Measurements from ENCODE around the gene ATP8B4.

Gene ATP8B4

DNA sequence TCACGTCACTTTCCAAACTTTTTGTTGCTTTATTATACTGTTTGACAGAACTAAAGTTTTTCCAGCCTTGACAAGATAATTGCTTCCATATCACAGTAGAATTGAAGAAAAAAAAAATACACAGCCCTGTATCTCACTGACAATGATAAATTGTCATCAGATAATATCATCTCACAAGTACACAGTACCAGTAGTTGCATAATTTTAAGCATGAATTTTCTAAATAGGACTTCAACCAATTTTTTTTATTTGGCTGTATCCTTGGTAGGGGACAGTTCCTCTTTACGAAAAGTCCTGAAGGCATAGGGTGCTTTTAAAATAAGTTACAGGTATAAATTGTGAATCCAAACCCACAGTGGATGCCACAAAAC lies 230.7 kb downstream of the ATP8B4 start:
- DNase-seq, result no peak

DNA sequence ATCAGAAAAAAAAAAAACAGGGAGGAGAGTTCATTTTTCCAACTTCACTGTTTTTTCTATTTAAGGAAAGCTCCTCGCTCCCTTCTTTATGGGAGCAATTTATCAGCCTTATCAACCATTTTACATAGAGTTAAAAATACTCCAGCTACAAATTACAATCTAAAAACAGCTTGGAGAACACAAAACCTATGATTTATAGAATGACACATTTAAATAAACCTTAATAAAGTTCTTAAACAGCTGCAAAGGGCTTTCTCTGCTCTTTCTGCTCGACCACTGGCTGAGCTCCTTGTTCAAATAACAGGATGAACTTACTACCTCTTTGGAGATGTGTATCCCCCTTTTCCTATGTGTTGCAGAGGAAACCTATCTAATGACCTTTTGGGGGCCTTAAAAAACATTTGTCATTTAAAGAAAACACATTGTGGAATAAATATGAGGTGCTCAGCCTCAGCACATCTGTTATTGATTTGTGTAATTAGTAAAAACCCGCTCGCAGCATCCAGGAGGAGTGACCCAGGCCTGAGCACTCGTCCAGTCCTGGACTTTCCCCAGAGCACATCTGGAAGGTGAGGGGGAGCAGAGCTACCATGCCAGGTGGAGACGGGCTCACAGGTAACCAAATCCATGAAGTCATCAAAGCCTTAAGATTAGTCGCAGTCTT lies 231.2 kb downstream of the ATP8B4 start:
- no peak for DNase-seq

DNA sequence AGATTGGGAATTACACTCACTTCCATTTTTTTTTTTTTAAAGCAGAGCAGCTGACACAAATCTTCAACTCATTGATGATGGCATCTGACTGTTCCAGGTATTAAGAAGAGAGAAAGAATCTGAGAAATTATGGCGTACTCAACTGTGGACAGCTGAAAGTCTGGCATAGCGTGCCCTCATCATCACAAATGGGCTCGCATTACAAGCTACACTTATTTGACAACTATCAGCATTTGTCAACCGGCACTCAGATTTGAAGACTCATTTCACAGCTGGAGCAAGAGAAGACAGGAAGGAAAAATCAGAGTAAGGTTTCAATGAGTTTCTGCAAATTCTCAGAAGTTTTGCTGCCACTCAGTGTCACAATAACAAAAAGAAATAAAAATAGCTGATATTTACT lies 235.9 kb downstream of the ATP8B4 start:
- DNase-seq, result no peak

DNA sequence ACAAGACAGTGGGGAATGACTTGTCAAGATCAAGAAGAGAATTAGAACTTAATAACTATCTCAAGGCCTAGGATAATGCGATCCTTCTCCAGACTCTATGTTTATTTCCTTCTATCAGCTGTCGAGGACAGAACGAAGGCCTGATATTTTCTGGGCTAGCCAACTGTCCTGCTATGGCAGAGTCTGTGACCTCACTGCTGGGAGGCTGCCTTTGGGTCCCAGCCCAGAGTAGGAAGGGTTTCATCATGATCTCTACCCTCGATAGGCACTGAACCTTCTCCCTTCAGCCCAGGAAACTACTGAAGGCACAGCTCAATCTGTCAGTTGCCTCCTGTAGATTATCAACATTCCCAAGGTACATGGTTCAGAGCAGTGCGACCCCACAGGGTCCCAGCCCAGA lies 237.2 kb downstream of the ATP8B4 start:
- DNase-seq, result no peak

DNA sequence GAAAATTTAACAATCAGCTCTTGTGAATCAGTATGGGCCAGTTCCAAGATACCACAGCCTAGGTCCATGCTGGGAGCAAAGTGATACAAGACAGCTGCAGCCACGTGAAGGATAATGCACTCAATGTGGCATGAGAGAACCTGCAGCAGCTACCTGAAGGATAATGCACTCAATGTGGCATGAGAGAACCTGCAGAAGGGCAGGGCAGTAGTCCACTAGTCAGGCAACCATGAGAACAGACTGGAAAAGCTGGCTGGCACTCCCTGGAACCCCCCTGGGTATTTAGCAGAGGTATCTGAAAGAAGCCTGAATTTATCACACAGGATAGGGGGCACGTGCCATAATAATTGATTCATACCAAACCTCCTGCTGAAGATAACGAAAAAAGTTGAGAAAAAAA lies 237.6 kb downstream of the ATP8B4 start:
- no peak for DNase-seq

DNA sequence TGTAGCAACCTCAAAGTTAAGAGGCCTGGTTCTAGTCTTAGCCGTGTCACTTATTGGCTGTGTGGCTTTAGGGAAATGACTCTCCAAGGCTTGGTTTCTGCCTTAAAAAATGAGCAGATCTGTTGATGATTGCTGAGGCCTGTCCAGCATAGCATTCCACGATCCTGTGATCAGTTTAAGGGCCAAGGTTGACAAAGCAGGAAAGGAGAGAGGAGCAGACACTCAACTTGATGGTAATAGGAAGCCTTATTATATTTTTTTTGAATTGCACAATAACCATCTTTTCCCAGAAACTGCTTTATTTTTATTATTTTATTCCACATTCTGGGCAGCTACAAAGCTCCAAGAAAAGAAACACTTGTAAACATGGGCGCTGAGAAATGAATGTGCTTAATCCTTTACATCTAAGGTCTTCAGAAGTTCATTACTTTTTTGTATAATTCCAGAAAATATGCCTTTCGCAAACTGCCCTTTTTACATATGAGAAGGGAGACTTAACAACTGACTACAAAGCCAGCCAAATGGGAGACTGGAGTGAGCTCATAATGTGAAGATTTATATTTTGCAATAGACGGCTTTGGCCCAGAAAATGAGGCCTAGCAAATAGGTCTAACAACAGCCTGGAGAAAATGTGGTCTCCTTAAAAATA lies 241.0 kb downstream of the ATP8B4 start:
- no peak for DNase-seq

DNA sequence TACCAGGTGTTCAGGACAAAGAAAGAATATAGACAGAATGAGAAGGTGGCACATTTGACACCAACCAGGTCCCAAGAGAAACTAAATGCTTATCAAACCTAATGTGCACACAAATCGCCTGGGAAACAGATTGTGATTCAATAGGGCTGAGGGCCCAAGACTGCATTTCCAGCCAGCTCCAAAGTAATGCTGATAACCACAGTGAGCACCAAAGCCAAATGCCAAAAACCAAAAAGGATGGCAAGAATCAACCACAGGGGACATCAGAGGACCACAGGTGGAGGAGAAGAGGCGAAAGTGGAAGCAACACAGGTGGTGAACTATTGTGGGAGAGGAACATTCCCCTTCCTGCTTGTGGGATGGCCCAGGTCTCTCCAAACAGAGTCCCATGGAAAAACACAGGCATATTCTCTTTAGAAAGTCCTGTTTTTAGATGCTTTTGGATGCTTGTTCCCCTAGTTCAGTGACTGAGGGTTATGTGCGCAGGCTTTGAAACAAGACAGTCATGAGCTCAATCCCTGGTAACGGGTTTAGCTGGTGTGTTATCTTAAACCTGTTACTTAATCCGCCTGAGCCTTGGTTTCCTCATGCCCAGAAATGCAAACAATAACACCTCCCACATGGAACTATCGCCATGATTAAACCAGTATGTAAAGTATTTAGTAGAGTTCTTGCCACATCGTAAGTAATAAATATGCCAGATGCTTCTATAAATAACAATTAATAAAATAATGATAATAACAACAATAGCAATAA lies 241.7 kb downstream of the ATP8B4 start:
- no peak for DNase-seq

DNA sequence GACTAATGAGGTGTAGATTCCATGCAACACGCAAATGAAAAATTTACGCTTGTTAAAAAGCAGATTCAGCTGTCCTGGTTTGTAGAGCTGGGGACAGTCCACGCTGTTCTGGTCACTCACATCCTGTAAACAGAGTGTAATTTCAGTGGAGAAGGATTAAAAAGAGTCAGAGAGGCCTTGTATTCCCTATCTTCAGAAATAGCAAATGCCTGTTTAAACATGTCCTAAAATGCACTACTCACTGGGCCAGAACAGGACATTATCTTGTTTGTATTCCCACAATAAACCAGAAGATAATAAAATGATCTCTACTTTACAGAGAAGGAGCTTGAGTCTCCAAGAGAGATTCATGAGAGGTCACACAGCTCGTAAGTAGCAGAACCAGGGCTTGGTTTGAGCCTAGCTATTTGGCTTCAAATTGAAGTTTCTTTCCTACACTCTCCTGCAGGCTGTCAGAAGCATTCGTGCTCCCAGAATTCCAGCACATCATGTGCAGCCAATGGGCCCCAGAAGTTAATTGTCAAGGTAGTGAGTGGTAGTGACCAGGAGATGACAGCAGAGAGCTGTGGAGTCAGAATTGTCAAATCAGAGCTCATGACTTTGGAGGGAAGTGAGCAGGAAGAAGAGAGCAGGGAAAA lies 242.5 kb downstream of the ATP8B4 start:
- no peak for DNase-seq

DNA sequence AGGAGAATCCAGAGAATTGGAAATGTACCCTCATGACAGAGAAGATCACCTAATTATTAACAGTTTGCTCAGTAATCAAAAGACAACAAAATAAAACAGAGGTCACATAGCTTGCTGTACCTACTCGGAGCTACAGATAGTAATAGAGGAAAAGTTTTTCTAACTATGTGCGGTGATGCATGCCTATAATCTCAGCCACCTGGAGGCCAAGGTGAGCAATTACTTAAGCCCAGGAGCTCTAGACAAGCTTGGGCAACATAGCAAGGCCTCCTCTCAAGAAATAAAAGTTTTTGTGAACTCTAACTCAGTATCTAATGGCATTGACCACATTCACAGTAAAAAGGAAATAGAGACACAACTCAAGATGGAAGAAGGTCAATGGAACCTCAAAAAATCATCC lies 243.6 kb downstream of the ATP8B4 start:
- no peak for DNase-seq

DNA sequence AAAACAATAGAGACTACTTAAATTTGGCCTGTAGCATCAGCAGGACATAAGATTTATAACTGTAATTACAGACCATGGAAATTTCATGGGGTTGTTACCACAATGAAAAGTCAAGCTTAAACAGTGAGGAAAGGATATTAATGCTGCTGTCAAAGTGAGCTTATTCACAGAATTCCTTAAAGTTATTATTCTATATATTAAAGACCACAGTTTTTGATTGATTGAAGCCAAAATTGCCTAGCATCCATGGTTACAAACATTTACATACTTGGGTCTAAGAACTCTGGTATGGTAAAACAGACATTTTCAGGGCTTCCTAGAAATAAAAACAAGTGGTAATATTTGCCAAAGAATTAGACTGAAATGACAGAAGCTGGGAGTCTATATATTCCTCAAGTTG lies 248.6 kb downstream of the ATP8B4 start:
- no peak for DNase-seq

DNA sequence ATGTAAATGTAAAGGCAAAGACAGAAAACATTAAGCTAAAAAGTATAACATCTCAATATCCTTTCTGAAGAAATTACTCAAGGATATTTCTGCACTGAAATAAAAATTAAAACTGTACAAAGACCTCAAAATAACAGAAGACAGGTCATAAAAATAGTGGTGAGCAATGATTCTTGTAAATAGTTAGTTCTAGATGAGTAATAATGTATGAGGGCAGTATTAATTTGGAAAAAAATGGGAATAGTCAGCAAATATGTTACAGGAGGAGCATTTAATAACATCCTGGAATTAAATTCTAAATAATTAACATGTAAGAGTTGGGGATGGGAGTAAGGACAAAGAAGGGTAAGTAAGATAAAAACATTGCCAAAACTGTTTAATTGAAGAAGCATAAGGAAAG lies 250.7 kb downstream of the ATP8B4 start:
- no peak for DNase-seq

DNA sequence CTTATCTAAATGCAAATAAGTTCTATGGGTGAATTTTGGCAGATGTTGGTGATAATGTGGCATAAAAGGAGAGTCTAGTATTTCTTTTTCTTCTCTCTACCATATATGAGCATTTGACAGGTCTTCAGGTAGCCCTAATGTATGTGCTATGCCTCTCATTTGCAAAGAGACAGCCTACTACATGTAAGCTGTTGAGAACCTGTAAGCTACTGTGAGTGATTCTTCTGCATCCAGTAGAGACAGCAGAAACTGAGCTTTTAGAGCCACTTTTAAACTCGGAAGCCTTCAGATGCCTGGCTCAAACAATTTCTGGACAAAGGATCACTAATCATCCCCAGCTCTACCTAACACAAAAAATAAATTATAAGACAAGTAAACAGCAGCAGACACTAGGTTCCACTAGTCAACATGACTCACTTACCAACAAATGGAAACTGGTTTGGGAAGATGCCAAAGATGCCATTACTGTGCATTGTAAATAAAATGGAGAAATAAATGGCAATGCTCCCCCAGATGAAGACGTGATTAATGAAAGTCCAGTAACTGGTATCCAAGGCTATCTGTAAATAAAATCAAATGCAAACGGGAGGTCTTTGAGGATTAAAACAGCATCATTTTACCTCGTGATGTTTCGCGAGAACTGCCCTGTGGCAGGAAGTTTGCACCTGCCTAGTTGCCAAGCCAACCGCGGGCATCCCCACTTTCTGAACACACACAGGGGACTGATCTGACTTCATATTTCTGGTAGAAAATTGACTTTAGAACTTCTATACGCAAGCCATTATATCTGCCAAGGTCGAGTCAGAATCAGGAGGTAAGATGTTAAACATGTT lies 252.9 kb downstream of the ATP8B4 start:
- DNase-seq, result no peak

DNA sequence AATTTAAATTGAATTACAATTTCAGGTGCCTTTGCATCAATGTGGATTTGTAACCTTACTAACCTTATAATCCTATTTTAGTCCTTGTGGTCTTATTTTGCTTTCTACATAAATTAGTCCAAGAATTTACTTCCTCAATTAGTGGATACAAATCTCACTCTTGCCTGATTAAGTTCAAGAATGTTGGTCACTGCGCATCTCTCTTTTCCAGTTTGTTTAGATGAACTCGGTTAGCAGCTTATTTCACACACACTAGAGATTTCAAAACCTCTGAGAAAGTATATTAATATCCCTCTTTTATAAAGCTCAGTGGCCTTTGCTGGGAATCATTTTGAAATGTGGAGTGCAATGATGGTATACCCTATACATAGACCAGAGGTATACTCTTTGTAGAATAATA lies 254.8 kb downstream of the ATP8B4 start:
- DNase-seq, result no peak

DNA sequence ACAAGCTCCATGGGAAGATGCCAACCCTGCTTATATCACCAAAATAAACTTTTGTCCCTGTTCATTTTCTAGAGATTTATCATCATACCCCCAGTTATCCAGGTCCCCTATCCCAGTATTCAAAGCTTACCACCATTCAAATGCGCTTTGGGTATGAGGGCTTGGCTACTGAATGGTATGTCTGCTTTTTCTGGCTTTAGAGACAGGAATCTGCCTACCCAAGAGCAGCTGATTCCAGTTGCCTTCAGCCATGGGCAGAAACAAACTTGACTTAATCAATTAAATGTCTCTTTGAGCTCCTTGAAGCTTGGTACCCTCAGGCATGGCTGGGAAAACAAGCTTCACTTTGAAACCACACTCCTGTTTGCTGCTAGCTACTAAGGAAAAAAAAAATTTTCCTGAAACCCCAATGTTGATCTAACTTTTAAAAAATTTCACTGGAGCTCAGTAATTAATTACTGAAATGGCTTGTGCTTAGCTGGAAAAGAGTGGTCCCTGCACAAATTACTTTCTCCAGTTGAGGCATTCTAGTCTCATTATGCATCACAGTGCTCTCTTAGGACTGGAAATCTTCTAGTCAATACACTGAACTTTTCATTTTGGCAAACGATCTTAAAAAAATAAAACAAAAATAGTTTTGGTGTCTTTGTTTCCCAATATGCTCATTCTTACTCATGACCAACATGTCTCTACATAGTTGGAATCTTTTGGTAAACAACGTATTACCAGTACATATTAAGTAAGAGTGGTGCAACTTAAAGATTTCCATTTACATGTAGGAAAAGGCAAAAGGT lies 255.4 kb downstream of the ATP8B4 start:
- no peak for DNase-seq

DNA sequence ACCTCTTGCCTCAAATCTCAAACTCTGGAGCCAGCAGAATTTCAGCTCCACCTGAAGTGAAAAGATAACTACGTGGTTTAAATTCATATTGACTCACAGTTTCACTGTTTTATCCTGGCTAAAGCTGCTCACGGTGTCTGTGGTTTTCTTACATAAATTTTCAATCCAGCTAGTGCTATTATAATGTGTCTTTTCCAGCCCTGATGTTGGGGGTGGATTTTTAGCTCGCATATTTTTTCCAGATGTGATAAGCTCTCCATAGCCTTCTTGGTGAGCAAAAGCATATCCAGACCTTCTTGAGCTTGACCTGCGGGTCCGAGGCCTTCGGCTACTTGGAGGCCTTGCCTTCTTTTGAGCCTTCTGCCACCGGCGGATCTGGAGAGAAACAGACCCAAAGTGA lies 258.9 kb downstream of the ATP8B4 start:
- DNase-seq, result no peak

DNA sequence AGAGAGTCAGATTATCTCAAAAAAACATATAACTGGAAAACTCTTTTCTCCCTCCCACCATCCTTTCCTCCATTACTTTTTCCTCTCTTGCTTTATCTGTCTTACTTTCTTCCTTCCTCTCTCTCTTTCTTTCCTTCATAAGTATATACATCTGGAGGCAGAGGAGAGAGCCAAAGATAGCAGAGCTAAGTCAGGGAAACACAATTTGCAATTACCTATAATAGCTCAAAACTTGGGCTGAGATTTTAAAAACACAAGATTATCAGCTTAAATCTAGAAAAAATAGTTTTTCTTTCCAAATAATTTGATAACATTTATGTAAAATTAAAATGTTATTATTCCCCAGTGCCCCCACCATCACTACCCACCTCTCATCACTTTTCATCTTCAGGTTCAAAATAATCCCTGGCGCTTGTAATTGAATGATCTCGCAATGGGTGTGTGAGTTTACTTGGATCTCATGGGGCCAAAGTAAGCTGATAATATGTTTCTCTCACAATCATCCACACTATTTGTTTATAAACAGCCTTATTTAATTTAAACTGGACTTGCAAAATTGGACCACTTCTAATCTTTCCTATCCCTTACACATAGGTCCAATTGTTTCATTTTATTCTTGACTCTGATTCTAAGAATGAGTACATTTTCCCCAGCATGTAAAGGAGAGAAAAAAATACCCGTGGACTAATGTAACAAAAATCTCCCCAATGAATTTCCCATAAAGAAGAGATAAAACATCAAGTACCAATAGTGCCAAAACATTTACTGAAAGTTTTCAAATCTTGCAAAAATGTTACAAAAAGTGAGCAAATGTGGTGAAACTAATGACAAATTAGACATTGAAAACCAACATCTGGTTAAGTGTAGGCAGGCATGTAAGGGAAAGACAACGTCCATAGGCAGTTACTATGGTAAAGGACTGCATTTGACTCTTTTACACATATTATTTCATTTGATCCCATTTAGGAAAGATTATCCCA lies 261.2 kb downstream of the ATP8B4 start:
- no peak for DNase-seq

DNA sequence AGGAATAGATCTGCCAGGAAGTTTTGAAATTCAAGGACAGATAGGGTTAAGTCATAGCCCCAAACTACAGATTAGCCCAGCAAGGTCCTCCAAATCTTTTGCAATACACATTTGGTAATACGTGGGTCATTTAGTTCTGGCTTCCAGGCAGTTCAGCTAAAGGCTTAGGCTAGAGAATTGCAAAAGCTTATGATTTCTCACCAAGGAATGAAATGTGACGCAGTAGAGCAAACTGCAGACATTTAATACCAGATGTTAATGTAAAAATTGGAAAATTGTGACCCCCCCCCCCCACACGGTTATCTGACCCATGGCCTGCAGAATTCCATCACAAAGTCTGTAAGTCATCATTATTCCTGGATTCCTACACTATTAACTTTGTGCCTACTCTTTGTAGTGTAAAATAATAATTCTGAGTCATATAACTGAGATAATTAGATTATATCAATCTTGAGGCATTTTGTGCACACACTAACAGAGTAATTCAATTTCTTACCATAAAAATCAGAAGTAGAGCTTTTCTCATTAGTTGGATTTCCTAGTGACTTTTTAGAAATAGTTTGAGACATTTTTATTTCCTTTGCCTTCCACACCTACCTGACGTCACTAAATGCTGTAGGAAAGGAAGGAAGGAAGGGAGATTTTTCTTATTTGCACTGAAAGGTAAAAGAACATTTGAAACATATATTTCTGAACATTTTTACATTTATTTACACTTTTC lies 263.0 kb downstream of the ATP8B4 start:
- DNase-seq, result peak; percentile 68

DNA sequence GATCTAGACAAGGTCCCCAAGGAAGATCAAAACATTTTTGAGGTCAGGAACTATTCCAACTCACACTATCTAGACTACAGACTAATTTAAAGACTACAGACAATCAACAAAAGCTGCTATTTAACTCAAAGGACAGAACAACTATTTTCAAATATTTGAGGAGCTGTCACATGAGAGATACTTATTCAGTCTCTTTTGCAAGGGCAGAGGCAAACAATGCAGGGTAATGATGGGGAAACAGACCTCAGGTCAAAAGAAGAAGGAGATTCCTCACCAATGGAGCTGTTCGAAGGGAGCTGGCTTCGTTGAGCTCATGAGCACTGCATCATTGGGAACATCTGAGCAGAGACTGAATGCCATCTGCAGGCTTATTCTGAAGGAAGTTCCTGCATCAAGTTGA lies 266.3 kb downstream of the ATP8B4 start:
- DNase-seq, result no peak

DNA sequence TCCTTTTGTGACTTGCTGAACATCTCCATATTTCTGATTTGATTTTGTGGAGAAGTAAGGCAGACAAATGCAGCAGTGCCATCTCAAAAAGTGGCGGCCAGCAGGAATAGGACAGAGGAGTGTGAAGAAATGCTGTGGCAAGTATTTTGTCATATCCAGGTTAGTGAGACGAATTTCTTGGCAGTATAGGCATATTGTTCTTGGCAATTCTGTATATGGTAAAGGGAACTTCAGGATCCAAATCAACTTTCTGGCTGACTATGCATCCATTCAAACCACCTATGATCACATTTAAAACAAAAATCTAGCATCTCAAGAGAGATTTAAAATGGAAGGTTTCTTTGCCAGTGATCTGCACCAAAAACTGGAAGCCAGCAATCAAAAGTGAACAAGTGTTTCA lies 270.2 kb downstream of the ATP8B4 start:
- no peak for DNase-seq

DNA sequence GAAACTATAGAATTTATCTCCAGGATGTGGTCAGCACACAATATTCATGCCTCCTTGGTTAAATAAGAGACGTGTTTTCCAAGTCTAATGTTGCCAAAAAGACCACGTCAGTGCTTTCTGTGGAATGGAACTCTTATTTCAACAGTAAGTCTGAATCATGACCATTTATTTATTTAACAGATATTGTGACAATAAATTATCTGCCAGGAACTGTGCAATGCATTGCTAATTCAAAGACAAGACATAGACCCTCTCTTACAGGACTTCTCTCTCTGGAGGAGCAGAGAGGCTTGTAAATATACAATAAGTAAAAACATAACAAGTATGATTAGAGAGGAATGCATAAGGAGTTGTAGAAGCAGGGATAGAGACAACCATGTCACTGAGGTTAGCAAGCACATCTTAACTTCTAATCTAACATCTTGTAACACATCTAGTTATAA lies 270.7 kb downstream of the ATP8B4 start:
- DNase-seq, result no peak

Data from inflammatory macrophage treated with lipopolysaccharide for 4 hours (primary cell).